ENCODE results near the gene AGO4.
A peak's percentile ranks its signal among the peaks of the same experiment; 100 is the strongest.
"Not testable (repeated sequence)": the region's sequence is repeated elsewhere in the genome, so short reads cannot be mapped to it uniquely, and the experiment has no call there.

AGO4 gene

DNA sequence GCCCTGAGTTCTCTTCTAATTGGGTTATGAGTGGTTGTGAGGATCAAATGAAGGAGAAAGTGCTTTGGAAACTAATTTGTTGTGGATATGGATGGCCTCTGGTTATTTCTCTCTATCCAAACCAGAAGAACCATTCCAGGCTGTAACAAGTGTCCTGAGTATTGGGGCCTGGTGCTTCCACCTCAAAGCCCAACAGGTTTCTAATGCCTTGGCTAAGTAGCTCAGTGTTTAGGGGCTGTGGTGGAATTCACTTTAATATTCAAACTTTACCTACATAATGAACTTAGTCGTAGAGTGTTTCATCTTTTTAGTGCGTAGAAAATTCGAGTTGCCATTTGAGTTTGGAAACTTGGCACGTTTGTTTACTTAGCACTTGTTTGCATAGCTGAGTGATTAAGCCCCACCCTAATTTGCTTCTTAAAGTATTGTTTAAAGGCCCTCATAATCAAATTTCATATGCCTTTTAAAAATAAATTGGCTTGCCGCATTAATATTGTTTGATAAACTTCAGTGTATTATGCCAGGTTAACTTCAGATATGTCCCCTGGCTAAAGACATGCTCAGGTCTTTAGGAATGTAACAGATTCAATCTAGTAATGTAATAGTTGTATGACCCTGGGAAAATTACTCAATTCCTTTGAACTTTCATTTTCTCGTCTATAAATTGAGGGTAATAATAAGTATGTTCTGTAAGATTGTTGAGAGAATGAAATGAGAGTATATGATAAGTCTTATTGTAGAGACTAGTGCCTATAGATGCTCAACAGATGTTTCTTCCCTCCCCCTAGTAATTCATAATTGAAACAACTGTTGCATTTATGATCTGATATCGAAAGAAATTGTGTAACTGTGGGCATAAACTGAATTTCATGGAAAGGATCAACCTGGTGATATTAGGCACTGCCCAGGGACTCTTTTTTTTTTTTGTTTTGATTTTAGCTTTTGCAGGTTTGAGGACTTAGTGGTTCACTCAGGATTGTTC is 1.6 kb downstream of the AGO4 start:
- Histone ChIP-seq H3K4me3 (peak overlapping the region; percentile 89 to 93), H3K27me3 (no peaks in the 10 kb centered on the region), H3K36me3 (no peaks in the 10 kb centered on the region), H3K4me1 (peaks cover 0 to 29% (median 14%) of the 10 kb centered on the region in 4 donors), H3K9me3 (no peaks in the 10 kb centered on the region), H3K27ac (peak overlapping the region; percentile 94 to 96)
- TF ChIP-seq, protein P1, sequence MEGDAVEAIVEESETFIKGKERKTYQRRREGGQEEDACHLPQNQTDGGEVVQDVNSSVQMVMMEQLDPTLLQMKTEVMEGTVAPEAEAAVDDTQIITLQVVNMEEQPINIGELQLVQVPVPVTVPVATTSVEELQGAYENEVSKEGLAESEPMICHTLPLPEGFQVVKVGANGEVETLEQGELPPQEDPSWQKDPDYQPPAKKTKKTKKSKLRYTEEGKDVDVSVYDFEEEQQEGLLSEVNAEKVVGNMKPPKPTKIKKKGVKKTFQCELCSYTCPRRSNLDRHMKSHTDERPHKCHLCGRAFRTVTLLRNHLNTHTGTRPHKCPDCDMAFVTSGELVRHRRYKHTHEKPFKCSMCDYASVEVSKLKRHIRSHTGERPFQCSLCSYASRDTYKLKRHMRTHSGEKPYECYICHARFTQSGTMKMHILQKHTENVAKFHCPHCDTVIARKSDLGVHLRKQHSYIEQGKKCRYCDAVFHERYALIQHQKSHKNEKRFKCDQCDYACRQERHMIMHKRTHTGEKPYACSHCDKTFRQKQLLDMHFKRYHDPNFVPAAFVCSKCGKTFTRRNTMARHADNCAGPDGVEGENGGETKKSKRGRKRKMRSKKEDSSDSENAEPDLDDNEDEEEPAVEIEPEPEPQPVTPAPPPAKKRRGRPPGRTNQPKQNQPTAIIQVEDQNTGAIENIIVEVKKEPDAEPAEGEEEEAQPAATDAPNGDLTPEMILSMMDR (IDR thresholded peaks at IDR 0.05) = no peak
- no peak for DNase-seq
- intact Hi-C loops (cut with DNase I; ENCODE audit: low total_unique reads) = no loop called here

DNA sequence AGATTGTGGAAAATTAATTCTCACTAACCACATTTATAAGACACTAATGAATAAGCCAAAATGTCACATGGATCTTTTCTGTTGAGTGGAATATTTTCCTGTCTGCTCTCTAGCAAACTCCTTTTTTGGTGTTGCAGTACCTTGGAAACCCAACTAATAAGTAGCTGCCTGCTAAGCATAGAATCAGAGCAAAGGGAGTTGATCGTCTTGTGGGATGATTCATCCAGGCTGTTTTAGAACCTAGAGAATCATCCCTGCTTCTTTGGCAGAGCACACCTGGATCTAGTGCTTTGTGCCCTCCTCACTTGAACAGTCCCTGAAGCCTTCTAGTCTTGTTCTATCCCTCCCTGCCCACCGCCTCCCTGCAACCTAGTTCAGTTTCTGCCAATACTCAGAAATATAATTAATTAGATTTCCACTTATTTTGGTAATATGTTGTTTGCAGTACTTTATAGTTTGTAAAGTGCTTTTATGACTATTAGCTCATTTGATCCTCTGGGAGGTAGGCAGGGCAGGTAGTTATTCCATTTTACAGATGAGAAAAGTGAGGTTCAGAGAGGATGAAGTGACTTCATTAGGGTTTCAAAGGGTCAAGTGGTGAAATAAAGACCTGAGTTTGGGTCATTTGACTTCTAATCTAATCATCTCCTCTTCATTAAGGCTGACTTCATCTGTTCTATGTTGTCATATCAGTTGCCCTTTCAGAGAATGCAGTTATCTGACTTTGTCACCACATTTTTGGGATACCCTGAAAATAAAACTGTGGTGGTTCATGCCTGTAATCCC is 2.5 kb downstream of the AGO4 start:
- no peaks in the 10 kb centered on the region for H3K27me3 ChIP-seq
- H3K4me3 ChIP-seq = peak overlapping the region; percentile 89 to 93
- DNase-seq = no peak
- H3K36me3 ChIP-seq = no peaks in the 10 kb centered on the region
- peak overlapping the region; percentile 8 to 94 for H3K27ac ChIP-seq
- intact Hi-C loops (cut with DNase I; ENCODE audit: low total_unique reads) = no loop called here
- no peaks in the 10 kb centered on the region for H3K9me3 ChIP-seq
- peaks cover 0 to 29% (median 14%) of the 10 kb centered on the region in 4 donors for H3K4me1 ChIP-seq
- TF ChIP-seq, protein P1 (IDR thresholded peaks at IDR 0.05) = no peak

DNA sequence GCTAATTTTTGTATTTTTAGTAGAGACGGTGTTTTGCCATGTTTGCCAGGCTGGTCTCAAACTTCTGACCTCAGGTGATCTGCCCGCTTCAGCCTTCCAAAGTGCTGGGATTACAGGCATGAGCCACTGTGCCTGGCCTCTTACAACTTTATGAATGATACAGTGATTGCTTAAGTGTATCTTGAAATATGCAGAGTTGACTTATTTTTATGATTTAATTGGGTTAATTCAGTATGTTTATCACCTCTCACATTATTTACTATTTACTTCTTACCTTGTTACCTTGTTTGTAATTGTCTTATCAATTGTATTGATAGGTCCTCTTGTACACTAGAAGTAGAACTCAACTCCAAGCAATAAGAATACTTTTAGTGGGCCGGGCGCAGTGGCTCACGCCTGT is 4.9 kb downstream of the AGO4 start:
- H3K4me1 ChIP-seq = peaks cover 0 to 29% (median 14%) of the 10 kb centered on the region in 4 donors
- H3K9me3 ChIP-seq; H3K36me3 ChIP-seq; H3K27me3 ChIP-seq; H3K27ac ChIP-seq; DNase-seq; intact Hi-C loops (cut with DNase I; ENCODE audit: low total_unique reads); H3K4me3 ChIP-seq: not testable (repeated sequence)

DNA sequence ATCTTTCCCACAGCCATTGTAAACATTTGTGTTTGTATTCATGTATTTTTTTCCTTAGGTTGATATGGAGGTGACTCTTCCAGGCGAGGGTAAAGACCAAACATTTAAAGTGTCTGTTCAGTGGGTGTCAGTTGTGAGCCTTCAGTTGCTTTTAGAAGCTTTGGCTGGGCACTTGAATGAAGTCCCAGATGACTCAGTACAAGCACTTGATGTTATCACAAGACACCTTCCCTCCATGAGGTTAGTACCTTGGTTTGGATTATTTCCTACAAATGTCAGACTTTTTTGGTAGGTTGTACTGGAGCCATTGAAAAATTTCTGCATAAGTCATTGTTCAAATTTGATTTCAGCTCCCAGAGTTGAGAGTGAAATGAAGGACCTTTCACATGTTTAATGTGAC is 17.4 kb downstream of the AGO4 start:
- Histone ChIP-seq H3K36me3 (peaks cover 48 to 67% (median 56%) of the 10 kb centered on the region in 3 donors), H3K4me3 (no peak overlapping the region), H3K4me1 (no peaks in the 10 kb centered on the region), H3K27ac (no peak overlapping the region), H3K9me3 (no peaks in the 10 kb centered on the region), H3K27me3 (no peaks in the 10 kb centered on the region)
- TF ChIP-seq, protein P1 (IDR thresholded peaks at IDR 0.05) = no peak
- intact Hi-C loops (cut with DNase I; ENCODE audit: low total_unique reads) = no loop called here
- no peak for DNase-seq

DNA sequence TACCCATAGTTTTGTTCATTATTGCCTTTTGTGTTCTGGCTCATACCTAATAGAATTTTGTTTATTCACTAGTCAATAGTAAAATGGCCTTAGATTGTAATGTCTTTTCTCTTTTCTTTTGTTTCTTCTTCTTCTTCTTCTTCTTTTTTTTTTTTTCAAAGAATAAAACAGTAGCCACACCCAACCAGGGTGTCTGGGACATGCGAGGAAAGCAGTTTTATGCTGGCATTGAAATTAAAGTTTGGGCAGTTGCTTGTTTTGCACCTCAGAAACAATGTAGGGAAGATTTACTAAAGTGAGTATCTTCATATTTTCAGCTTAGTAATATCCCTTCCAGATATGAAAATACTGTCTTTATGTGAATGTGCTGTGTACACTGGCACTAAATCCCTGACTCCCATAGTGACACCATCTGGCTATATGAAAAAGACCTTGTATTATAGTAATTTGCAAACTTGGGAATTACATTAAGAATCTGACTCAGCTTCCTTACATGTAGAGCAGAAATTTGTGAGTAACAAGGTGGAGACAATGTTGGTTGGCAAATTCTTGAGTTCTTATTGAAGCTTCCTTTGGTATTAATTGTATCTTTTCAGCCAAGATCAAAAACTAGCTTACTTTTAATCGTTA is 24.6 kb downstream of the AGO4 start:
- peaks cover 78 to 94% (median 92%) of the 10 kb centered on the region in 3 donors for H3K36me3 ChIP-seq
- no peaks in the 10 kb centered on the region for H3K9me3 ChIP-seq
- no peak overlapping the region for H3K4me3 ChIP-seq
- DNase-seq = no peak
- TF ChIP-seq, protein P1 (IDR thresholded peaks at IDR 0.05) = no peak
- no peak overlapping the region for H3K27ac ChIP-seq
- intact Hi-C loops (cut with DNase I; ENCODE audit: low total_unique reads) = no loop called here
- H3K4me1 ChIP-seq = no peaks in the 10 kb centered on the region
- no peaks in the 10 kb centered on the region for H3K27me3 ChIP-seq

Data from tibial artery (tissue), 4 donors.